HG03565 (cell line): ENCODE measurements around the gene SUFU.

Experiments used
- ATAC-seq: cut with Tn5 transposase; IDR thresholded peaks from one replicate; pipeline ENCODE4 v1.9.1; 2021; ENCODE audit warnings: mild to moderate bottlenecking, moderate library complexity; ENCODE audit not compliant: unreplicated experiment

The SUFU gene

GRCh38 chr10:102647443-102648268, 143.9 kb downstream of the SUFU start:
- ATAC-seq = no peak

GRCh38 chr10:102648269-102648888, 144.6 kb downstream of the SUFU start:
- no peak for ATAC-seq

- no peak for ATAC-seq
Measured at GRCh38 chr10:102648889-102649796, 145.4 kb downstream of the SUFU start.

GRCh38 chr10:102649797-102650654, 146.3 kb downstream of the SUFU start:
- no peak for ATAC-seq

- ATAC-seq = no peak
Measured at GRCh38 chr10:102650655-102651454, 147.1 kb downstream of the SUFU start.

GRCh38 chr10:102651455-102652169, 147.8 kb downstream of the SUFU start:
- no peak for ATAC-seq

- peak; percentile 39 for ATAC-seq
Measured at GRCh38 chr10:102652170-102652916, 148.6 kb downstream of the SUFU start.

- no peak for ATAC-seq
Measured at GRCh38 chr10:102653060-102653459, 149.3 kb downstream of the SUFU start.

GRCh38 chr10:102654566-102654965, 150.8 kb downstream of the SUFU start:
- ATAC-seq = no peak

GRCh38 chr10:102654969-102655368, 151.2 kb downstream of the SUFU start:
- ATAC-seq = no peak

GRCh38 chr10:102656026-102656425, 152.3 kb downstream of the SUFU start:
- no peak for ATAC-seq

GRCh38 chr10:102656791-102657371, 153.1 kb downstream of the SUFU start:
- no peak for ATAC-seq

- ATAC-seq = no peak
Measured at GRCh38 chr10:102657451-102657850, 153.7 kb downstream of the SUFU start.

- ATAC-seq = no peak
Measured at GRCh38 chr10:102657984-102658724, 154.4 kb downstream of the SUFU start.

- ATAC-seq = no peak
Measured at GRCh38 chr10:102658802-102659201, 155.0 kb downstream of the SUFU start.

- ATAC-seq = peak; percentile 60
Measured at GRCh38 chr10:102660888-102661657, 157.3 kb downstream of the SUFU start.

GRCh38 chr10:102661658-102662028, 157.9 kb downstream of the SUFU start:
- ATAC-seq = no peak
